ENCODE results near the gene S100A3. TPM values are rescaled to one million over a fixed set of nuclear protein-coding genes. Genes with fewer than 3 reads are reported as not detected.

The S100A3 gene
- total RNA-seq, 1 donor from 2014 or later = 1.3 TPM

DNA sequence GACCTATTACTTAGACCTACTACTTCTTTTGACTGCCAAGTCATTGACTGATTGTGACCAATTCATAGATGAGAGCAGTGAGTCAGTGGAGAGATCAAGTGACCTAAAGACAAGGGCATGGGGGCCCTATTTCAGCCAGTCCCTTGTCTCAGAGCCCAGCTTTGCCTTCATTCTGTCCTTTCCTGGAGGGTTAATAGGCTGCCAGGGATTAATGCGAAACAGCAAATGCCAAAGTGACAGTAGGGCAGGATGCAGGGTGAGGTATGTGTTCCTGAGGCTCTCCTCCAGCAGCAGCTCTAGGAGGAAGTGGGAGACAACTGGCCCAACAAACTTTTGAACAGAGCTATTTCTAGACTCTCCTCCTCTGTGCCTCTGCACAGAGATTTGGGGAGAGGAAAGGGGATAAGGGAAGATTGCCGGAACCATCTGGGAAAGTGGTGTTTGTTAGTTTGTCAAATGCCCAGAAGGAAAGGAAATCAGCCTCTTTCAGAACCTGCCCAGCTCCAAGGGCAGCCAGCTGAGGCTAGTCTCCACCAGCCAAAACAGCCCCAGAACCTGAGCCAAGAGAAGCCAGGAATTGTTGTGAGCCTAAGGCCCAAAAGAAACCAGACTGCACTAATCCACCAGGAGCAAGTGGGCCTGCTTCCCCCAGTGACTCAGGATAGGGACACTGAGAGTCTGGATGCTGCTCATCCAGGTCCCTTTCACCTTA, 4.9 kb upstream of the S100A3 start:
- no peak overlapping the region for H3K4me3 ChIP-seq
- H3K27ac ChIP-seq = peak overlapping the region; percentile 59
- DNase-seq (peak; percentile 35), ATAC-seq (peak; percentile 29)
- intact Hi-C loops (cut with DNase I) = no loop called here
- H3K9me3 ChIP-seq = no peaks in the 10 kb centered on the region
- H3K27me3 ChIP-seq = no peaks in the 10 kb centered on the region
- no peaks in the 10 kb centered on the region for H3K36me3 ChIP-seq
- TF ChIP-seq, protein P1, sequence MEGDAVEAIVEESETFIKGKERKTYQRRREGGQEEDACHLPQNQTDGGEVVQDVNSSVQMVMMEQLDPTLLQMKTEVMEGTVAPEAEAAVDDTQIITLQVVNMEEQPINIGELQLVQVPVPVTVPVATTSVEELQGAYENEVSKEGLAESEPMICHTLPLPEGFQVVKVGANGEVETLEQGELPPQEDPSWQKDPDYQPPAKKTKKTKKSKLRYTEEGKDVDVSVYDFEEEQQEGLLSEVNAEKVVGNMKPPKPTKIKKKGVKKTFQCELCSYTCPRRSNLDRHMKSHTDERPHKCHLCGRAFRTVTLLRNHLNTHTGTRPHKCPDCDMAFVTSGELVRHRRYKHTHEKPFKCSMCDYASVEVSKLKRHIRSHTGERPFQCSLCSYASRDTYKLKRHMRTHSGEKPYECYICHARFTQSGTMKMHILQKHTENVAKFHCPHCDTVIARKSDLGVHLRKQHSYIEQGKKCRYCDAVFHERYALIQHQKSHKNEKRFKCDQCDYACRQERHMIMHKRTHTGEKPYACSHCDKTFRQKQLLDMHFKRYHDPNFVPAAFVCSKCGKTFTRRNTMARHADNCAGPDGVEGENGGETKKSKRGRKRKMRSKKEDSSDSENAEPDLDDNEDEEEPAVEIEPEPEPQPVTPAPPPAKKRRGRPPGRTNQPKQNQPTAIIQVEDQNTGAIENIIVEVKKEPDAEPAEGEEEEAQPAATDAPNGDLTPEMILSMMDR (IDR thresholded peaks at IDR 0.05) = no peak
- peaks cover 27% of the 10 kb centered on the region for H3K4me1 ChIP-seq

DNA sequence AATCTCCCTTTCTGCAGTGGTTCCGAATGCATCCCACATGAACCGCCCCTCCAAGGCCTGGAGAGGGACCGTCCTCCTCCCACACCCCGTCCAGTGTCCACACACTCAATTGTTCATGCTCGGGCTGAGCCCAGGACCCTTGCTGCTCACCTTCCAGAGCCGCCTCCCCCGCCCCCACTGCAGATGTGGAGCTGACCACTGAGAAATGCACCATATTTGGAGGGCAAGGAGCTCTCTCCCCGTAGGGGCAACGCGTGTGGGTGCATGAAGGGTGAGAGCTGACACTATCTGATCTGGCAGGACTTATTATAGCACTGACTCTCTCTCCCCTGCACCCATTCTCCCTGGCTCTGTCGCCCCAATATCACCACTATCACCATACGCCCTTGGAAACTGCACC, 4.0 kb upstream of the S100A3 start:
- Histone ChIP-seq H3K36me3 (no peaks in the 10 kb centered on the region), H3K27ac (peak overlapping the region; percentile 59), H3K4me3 (no peak overlapping the region), H3K4me1 (peaks cover 36% of the 10 kb centered on the region), H3K27me3 (no peaks in the 10 kb centered on the region), H3K9me3 (no peaks in the 10 kb centered on the region)
- peak; percentile 48 for DNase-seq
- ATAC-seq = no peak
- TF ChIP-seq, protein P1 (IDR thresholded peaks at IDR 0.05) = no peak
- intact Hi-C loops (cut with DNase I) = no loop called here

DNA sequence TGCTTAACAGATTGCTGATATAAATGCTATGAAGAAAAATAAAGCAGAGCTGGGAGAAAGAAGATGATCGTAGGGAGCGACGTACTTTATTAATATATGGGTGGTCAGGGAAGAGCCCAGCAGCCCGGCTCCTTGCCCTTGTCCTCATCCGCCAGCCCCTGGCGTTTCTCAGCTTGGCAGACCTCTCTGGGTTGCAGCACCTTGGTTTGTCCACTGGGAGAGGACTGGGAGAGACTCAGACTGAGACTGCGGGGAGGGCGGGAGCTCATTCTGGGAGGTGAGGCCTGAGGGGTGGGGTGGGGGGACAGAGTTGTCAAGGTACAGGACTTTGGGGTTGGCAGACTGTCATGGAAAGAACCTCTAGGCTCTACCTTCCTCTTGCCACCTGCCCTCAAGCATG, 3.3 kb upstream of the S100A3 start:
- Histone ChIP-seq H3K4me3 (no peak overlapping the region), H3K4me1 (peaks cover 36% of the 10 kb centered on the region), H3K36me3 (no peaks in the 10 kb centered on the region), H3K27me3 (no peaks in the 10 kb centered on the region), H3K9me3 (no peaks in the 10 kb centered on the region), H3K27ac (no peak overlapping the region)
- peak; percentile 47 for DNase-seq
- intact Hi-C loops (cut with DNase I) = no loop called here
- TF ChIP-seq, protein P1 (IDR thresholded peaks at IDR 0.05) = no peak
- no peak for ATAC-seq

DNA sequence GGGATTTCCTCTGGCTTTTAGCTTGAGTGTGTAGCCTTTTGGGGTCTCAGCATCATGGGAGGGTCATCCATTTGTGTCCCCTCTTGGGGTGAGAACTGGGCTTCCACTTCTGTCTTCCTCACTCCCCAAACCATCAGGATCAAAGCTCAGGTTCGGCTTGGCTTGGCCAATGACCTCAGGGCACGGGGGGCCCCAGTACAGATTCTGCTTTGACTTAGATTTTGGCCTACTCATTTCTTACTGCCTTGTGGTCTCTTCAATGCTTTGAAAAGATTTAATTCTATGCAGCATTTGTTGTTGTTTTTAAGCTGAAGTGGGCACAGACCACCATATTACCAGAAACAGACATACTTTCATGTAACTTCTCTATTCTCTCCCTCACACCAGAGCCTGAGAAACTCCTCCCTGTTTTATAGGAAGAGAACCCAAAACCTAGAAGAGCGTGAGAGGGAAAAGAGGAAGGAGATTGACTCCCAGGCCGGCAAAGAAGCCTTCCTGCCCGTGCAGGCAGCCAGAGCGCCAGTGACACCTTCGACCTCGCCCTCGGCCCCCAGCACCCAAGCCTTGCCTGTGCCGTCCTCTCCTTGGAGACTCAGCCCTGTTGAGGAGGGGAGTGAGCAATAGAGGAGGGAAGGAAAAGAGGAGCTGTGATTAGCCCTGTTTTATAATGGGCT, 1.9 kb upstream of the S100A3 start:
- Histone ChIP-seq H3K27me3 (no peaks in the 10 kb centered on the region), H3K36me3 (no peaks in the 10 kb centered on the region), H3K4me3 (no peak overlapping the region), H3K4me1 (peaks cover 44% of the 10 kb centered on the region), H3K9me3 (no peaks in the 10 kb centered on the region), H3K27ac (no peak overlapping the region)
- DNase-seq (peak; percentile 54), ATAC-seq (peak; percentile 56)
- intact Hi-C loops (cut with DNase I) = no loop called here
- TF ChIP-seq, protein P1 (IDR thresholded peaks at IDR 0.05) = no peak

DNA sequence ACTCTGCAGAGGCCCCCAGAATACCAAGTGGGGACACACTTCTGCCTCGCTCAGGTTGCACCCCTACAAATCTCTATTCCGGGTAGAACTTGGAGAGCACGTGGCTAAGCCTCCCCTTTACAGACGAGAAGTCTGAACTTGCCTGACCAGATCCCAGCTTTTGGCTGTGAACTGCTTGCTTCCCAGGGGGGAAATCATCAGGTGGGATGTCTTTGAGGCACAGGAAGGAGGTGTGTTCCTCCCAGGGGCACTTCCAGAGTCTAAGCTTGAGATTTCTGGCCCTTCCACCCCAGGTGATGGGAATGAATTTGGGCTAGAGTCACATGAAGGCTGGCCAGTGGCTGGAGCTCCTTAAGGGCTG, 1.3 kb upstream of the S100A3 start:
- intact Hi-C loops (cut with DNase I) = no loop called here
- Histone ChIP-seq H3K27me3 (no peaks in the 10 kb centered on the region), H3K9me3 (no peaks in the 10 kb centered on the region), H3K4me3 (no peak overlapping the region), H3K36me3 (no peaks in the 10 kb centered on the region), H3K4me1 (peaks cover 50% of the 10 kb centered on the region), H3K27ac (no peak overlapping the region)
- DNase-seq (peak; percentile 11), ATAC-seq (no peak)
- TF ChIP-seq, protein P1 (IDR thresholded peaks at IDR 0.05) = no peak

Data from upper lobe of right lung (tissue), 1 donor.